K562 (cell line): Measurements from ENCODE around the gene ACSF2. TPM values are rescaled to one million over a fixed set of nuclear protein-coding genes. Genes with fewer than 3 reads are reported as not detected.

Experiments
- CEBPG ChIP-seq, 3 experiments: fragments of 200-800 bp in 1 of 3; sonication (Bioruptor generic) in 1 of 3; sonication (generic) in 1 of 3; formaldehyde crosslinking in 1 of 3; IDR thresholded peaks in 2 of 3; conservative IDR thresholded peaks in 1 of 3; 2 replicates each; pipeline versions ENCODE4 v1.6.1 to v1.8.0; 2016 to 2022; ENCODE audit warnings: missing compliant biosample characterization in 2 of 3, missing genetic modification characterization in 2 of 3, mild to moderate bottlenecking in 1 of 3, missing genetic modification reagents in 1 of 3
- IFI16 ChIP-seq: fragments of 250-450 bp; sonication (Bioruptor Pico); IDR thresholded peaks from 2 replicates; pipeline ENCODE4 v2.1.2; 2022; ENCODE audit warnings: mild to moderate bottlenecking, inconsistent platforms
- MLX ChIP-seq, 2 experiments: fragments of 450-650 bp in 1 of 2; sonication (generic) in 1 of 2; formaldehyde crosslinking; conservative IDR thresholded peaks; 2 replicates each; pipeline versions ENCODE4 v1.4.0 to v1.8.1; 2020 to 2022; ENCODE audit warnings: mild to moderate bottlenecking in 1 of 2, missing genetic modification reagents in 1 of 2
- SIN3A ChIP-seq, 2 experiments: fragments of 150-350 bp in 1 of 2; IDR thresholded peaks; 2 replicates each; pipeline ENCODE4 v1.6.1; 2011 to 2016; ENCODE audit warnings: borderline replicate concordance in 2 of 2, low read depth in 2 of 2, low read length in 2 of 2, mild to moderate bottlenecking in 2 of 2, moderate library complexity in 2 of 2; ENCODE audit not compliant: control insufficient read depth in 1 of 2
- TARDBP ChIP-seq: fragments of 450-650 bp; IDR thresholded peaks from 2 replicates; pipeline ENCODE4 v1.6.1; 2016
- ZBTB1 ChIP-seq: sonication (generic); formaldehyde crosslinking; IDR thresholded peaks from 2 replicates; pipeline ENCODE4 v1.8.1; 2023; ENCODE audit warnings: missing genetic modification reagents, low read depth, mild to moderate bottlenecking, borderline replicate concordance
- ZBTB43 ChIP-seq: sonication (generic); formaldehyde crosslinking; IDR thresholded peaks from 2 replicates; pipeline ENCODE4 v1.8.0; 2023; ENCODE audit warnings: mild to moderate bottlenecking, missing genetic modification reagents
- ZNF121 ChIP-seq: sonication (generic); formaldehyde crosslinking; conservative IDR thresholded peaks from 2 replicates; pipeline ENCODE4 v1.8.0; 2022; ENCODE audit warnings: missing genetic modification reagents
- polyA plus RNA-seq, 8 experiments: library from polyadenylated mRNA; depleted of rRNA in 4 of 8; stranded (reverse) in 5 of 8; unstranded in 3 of 8; fragments of >200 nt; fragmentation: Nextera tagmentation in 2 of 8; fragmentation: Illumina TruSeq in 1 of 8; extraction: Ambion mirVana in 2 of 8; extraction: Trizol in 1 of 8; gene quantifications; 2 replicates each; pipeline versions ENCODE4 v1.2.1 to v1.2.3, GENCODE V29; 2011 to 2014; ENCODE audit warnings: inconsistent platforms in 1 of 8, missing spikeins in 1 of 8
- total RNA-seq, 7 experiments: library from RNA; depleted of rRNA in 6 of 7; stranded (reverse); fragments of >200 nt in 6 of 7; fragmentation: Illumina TruSeq in 2 of 7; extraction: Trizol in 2 of 7; gene quantifications; 2 replicates each; pipeline versions ENCODE4 v1.2.1 to v1.2.3, GENCODE V29; 2011 to 2021; ENCODE audit warnings: low replicate concordance in 1 of 7
- TF ChIP-seq, protein P1 (sequence below): fragments of 450-650 bp; IDR thresholded peaks from 2 replicates; pipeline ENCODE4 v1.6.1; 2016; ENCODE audit warnings: mild to moderate bottlenecking, moderate library complexity

Gene ACSF2
- total and polyA plus RNA-seq, 9 of the 15 experiments (the other 6 are each of a cell fraction or from before 2014, with no cell fraction given): 0.89 to 6.1 (median 3.5) TPM

DNA sequence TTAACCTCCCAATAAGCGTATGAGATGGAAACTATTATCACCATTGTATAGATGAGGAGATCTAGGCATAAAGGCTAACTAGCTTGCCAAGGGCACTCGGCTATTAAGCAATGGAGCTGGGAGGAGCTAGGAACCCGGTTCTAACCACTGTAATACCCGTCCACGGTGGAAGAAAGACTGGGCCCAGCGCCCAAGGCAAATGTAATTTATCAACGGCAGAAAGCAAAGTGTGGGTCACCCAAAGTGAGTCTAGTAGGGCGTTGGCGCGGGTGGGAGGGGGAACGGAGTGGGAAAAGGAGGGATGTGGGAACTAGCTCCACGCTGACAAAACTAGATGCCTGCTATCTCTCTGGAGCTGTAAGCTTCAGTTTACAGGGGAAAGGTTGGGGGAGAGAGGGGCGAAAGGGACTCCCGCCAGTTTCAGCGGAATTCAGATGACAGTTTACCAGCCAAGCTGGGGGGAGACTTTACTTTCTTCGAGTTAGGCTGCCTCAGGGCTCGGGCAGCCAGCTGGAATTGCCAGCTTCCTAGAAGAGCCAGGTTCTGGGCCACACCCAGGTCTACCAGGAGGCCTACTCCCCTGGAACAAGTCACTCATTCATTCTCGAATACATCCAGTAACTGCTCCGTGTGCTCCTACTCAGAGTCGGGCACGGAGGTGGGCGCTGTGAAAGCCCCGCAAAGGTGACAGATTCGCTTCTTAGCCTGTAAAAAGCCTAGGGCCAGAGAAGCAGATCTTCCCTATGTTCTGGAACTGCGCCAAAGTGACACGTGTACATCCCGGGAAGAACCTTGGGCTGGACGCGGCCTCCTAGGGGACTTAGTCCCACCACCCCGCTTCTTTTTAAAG is 29.5 kb upstream of the ACSF2 start (continued):
- TF ChIP-seq, protein P1, sequence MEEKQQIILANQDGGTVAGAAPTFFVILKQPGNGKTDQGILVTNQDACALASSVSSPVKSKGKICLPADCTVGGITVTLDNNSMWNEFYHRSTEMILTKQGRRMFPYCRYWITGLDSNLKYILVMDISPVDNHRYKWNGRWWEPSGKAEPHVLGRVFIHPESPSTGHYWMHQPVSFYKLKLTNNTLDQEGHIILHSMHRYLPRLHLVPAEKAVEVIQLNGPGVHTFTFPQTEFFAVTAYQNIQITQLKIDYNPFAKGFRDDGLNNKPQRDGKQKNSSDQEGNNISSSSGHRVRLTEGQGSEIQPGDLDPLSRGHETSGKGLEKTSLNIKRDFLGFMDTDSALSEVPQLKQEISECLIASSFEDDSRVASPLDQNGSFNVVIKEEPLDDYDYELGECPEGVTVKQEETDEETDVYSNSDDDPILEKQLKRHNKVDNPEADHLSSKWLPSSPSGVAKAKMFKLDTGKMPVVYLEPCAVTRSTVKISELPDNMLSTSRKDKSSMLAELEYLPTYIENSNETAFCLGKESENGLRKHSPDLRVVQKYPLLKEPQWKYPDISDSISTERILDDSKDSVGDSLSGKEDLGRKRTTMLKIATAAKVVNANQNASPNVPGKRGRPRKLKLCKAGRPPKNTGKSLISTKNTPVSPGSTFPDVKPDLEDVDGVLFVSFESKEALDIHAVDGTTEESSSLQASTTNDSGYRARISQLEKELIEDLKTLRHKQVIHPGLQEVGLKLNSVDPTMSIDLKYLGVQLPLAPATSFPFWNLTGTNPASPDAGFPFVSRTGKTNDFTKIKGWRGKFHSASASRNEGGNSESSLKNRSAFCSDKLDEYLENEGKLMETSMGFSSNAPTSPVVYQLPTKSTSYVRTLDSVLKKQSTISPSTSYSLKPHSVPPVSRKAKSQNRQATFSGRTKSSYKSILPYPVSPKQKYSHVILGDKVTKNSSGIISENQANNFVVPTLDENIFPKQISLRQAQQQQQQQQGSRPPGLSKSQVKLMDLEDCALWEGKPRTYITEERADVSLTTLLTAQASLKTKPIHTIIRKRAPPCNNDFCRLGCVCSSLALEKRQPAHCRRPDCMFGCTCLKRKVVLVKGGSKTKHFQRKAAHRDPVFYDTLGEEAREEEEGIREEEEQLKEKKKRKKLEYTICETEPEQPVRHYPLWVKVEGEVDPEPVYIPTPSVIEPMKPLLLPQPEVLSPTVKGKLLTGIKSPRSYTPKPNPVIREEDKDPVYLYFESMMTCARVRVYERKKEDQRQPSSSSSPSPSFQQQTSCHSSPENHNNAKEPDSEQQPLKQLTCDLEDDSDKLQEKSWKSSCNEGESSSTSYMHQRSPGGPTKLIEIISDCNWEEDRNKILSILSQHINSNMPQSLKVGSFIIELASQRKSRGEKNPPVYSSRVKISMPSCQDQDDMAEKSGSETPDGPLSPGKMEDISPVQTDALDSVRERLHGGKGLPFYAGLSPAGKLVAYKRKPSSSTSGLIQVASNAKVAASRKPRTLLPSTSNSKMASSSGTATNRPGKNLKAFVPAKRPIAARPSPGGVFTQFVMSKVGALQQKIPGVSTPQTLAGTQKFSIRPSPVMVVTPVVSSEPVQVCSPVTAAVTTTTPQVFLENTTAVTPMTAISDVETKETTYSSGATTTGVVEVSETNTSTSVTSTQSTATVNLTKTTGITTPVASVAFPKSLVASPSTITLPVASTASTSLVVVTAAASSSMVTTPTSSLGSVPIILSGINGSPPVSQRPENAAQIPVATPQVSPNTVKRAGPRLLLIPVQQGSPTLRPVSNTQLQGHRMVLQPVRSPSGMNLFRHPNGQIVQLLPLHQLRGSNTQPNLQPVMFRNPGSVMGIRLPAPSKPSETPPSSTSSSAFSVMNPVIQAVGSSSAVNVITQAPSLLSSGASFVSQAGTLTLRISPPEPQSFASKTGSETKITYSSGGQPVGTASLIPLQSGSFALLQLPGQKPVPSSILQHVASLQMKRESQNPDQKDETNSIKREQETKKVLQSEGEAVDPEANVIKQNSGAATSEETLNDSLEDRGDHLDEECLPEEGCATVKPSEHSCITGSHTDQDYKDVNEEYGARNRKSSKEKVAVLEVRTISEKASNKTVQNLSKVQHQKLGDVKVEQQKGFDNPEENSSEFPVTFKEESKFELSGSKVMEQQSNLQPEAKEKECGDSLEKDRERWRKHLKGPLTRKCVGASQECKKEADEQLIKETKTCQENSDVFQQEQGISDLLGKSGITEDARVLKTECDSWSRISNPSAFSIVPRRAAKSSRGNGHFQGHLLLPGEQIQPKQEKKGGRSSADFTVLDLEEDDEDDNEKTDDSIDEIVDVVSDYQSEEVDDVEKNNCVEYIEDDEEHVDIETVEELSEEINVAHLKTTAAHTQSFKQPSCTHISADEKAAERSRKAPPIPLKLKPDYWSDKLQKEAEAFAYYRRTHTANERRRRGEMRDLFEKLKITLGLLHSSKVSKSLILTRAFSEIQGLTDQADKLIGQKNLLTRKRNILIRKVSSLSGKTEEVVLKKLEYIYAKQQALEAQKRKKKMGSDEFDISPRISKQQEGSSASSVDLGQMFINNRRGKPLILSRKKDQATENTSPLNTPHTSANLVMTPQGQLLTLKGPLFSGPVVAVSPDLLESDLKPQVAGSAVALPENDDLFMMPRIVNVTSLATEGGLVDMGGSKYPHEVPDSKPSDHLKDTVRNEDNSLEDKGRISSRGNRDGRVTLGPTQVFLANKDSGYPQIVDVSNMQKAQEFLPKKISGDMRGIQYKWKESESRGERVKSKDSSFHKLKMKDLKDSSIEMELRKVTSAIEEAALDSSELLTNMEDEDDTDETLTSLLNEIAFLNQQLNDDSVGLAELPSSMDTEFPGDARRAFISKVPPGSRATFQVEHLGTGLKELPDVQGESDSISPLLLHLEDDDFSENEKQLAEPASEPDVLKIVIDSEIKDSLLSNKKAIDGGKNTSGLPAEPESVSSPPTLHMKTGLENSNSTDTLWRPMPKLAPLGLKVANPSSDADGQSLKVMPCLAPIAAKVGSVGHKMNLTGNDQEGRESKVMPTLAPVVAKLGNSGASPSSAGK: no peak
- no peak for TF ChIP-seq IFI16 (CRISPR knock-in tag)
- no peak for TF ChIP-seq TARDBP
- TF ChIP-seq ZBTB43 (CRISPR knock-in tag): no peak
- no peak for TF ChIP-seq CEBPG (CRISPR knock-in tag; IDR thresholded peaks at IDR 0.05)
- peak; percentile 50 to 78; a peak in 3 of 4 replicates for TF ChIP-seq CEBPG (tag; conservative IDR thresholded peaks at IDR 0.05 in 1 of 2, IDR thresholded peaks at IDR 0.05 in 1 of 2)
- TF ChIP-seq MLX (CRISPR knock-in tag; conservative IDR thresholded peaks at IDR 0.05): 0 out of 4 replicates have a peak, but pooled peaks of 1 of the 2 experiments have one; percentile 25
- peak in 1 of 2 experiments; percentile 42; a peak in 1 of 4 replicates for TF ChIP-seq SIN3A (IDR thresholded peaks at IDR 0.05; ENCODE audit: borderline replicate concordance in 2 of 2, control insufficient read depth in 1 of 2, low read depth in 2 of 2, low read length in 2 of 2)
- no peak for TF ChIP-seq ZNF121 (CRISPR knock-in tag)
- TF ChIP-seq ZBTB1 (CRISPR knock-in tag): no peak
